GM21447 (cell line): ENCODE data around the gene LDB1.
A peak's percentile ranks its signal among the peaks of the same experiment; 100 is the strongest.

Experiments used
- ATAC-seq: cut with Tn5 transposase; IDR thresholded peaks from one replicate; pipeline ENCODE4 v1.9.1; 2021; ENCODE audit not compliant: unreplicated experiment

LDB1 gene

GRCh38 chr10:102113956-102114857, 6.0 kb downstream of the LDB1 start:
- ATAC-seq = peak; percentile 11

- no peak for ATAC-seq
Measured at GRCh38 chr10:102113261-102113955, 6.8 kb downstream of the LDB1 start.

DNA sequence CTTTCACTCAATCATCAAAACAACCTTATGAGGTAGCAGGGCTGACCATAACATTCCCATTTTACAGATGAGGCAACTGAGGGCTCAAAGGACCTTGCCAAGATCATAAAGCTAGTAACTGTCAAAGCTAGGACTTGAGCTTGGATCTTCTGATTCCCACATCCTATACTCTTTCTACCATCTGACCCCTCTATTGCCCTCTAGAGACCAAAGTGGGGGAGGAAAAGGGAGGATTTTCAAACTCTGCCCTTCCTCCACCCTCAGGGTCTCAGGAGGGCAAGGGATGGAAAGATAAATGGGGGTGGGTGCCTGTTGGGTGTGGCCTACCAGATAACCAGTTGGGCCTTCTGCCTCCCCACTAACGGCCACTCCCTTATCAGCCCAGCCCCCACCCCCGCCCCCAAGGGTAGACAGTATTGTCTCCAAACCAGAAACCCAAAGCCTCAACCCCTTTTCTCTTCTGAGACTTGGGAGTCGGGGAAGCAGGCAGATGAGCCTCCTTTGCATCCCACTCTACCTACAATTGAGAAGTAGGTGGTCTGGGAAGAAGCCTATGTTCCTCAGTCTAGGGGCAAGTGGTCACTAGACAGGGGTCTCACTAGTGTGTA, 7.9 kb downstream of the LDB1 start:
- no peak for ATAC-seq

DNA sequence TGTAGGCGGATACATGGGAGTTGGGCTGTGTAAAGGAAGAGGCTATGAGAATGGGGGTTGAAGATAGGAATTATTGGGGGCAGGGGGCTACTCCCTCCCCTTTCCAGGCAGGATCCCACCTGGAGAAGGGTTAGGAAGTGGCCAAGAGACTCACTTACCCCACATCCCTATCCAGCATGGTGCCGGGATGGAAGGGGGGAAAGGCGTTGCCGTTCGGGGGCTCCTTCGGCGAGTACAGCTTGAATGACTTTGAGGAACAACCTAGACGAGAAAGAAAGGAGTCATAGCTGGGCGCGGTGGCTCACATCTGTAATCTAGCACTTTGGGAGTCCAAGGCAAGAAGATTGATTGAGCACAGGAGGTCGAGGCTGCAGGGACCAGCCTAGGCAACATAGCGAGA, 8.9 kb downstream of the LDB1 start:
- no peak for ATAC-seq

GRCh38 chr10:102109166-102110116, 10.7 kb downstream of the LDB1 start:
- no peak for ATAC-seq

DNA sequence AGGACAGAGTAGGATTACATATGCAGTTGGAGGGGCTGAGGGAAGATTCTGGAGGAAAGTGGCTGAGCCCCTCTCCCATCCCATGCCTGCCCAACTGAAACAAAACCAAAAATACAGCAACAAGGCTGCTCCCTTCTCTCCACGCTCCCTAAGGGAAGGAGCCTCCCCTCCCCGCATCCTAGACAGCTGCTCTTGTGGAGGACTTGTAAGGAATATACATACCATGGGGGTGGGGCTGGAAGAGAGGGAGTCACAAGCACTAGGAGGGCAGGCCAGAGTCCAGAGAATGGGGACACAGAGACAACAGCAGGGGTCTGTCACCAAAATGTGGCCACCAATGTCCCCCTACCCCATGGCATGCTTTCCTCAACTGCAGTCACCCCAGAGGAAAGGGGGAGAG, 13.2 kb downstream of the LDB1 start:
- no peak for ATAC-seq

- no peak for ATAC-seq
Measured at GRCh38 chr10:102102421-102102820, 17.7 kb downstream of the LDB1 start.

GRCh38 chr10:102101152-102101551, 19.0 kb downstream of the LDB1 start:
- ATAC-seq = no peak

DNA sequence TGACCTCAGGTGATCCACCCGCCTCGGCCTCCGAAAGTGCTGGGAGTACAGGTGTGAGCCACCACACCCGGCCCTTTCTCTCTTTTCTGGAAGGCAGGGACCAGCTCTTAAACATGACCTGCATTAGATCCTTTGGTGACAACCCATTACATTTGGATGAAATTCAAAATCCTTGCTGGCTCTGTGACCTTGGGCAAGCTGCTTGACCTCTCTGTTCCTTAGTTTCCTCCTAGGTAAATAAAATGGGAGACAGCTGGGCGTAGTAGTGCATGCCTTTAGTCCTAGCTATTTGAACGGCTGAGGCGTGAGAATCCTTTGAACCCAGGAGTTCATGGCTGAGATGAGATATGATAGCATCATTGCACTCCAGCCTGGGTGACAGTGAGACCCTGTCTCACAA, 23.7 kb downstream of the LDB1 start:
- ATAC-seq = no peak

DNA sequence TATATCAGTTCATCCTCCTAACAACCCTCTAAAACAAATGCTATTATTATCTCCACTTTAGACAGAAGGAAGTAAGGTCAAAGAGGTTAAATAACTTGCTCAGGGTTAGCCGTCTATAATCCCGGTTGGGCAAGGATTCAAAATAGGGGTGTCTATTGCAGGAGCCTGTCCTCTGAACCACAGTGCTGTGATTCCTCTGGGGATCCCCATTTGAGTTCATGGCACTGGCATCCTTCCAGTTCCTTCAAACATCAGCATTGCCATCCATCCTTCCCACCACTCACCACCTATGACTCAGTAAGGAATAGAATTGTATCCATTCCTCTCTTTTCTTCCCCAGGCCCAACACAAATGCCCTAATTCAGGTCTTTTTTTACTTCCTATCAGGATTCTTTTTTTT, 29.4 kb downstream of the LDB1 start:
- ATAC-seq = no peak

GRCh38 chr10:102086196-102086595, 34.0 kb downstream of the LDB1 start:
- ATAC-seq = no peak

DNA sequence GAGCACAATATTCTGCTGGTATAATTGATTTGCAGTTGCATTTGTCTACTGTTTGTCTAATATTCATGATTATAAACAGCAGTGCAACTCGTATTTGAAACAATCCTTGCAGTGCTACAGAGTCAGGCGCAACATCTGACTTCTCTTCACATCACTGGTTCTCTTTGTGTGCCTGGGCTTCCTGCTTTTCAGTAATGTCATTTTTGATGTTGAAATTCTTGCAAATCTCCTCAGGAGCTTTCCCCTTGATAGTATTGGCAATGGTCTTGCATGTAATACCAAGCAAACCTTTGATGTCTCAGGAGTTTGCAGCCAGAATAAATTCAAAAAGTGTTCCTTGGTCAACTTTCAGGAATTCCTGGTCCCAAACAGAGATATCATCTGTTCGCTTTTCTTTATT, 34.8 kb downstream of the LDB1 start:
- ATAC-seq = no peak

GRCh38 chr10:102083541-102083940, 36.6 kb downstream of the LDB1 start:
- no peak for ATAC-seq

GRCh38 chr10:102072673-102073527, 47.3 kb downstream of the LDB1 start:
- ATAC-seq = peak; percentile 80

- no peak for ATAC-seq
Measured at GRCh38 chr10:102069071-102069470, 51.1 kb downstream of the LDB1 start.

- ATAC-seq = no peak
Measured at GRCh38 chr10:102068216-102068615, 52.0 kb downstream of the LDB1 start.

DNA sequence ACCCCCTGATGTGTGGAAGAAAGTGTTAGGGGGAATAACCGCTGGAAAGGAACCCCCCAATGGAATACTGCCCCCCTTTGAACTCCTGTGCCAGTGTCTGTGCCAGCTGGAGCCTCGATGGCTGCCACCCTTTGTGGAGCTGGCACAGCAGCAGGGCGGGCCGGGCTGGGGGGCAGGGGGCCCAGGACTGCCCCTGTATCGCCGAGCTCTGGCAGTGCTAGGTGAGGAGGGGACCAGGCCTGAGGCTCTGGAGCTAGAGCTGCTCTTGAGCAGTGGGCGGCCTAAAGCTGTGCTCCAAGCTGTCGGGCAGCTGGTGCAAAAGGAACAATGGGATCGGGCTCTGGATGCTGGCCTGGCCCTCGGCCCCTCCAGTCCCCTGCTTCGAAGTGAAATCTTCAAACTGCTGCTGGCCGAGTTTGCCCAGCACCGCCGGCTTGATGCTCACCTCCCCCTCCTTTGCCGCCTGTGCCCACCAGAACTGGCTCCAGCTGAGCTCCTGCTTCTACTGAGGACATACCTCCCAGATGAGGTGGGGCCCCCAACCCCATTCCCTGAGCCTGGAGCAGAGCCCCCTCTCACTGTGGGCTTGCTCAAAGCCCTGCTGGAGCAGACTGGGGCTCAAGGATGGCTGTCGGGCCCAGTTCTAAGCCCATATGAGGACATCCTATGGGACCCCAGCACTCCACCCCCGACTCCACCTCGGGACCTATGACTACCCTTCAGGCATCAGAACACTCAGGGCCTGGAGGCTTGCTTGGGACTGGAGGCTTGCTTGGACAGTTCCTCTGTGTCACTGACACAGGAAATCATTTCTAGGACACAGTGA, 52.9 kb downstream of the LDB1 start:
- ATAC-seq = no peak

GRCh38 chr10:102066399-102067088, 53.6 kb downstream of the LDB1 start:
- ATAC-seq = no peak
